HFF-Myc (cell line): Measurements from ENCODE around the gene SCT.

Experiments
- DNase-seq: peaks from one replicate; pipeline ENCODE4 v3.0.0-alpha.2; 2011; ENCODE audit warnings: low read depth; ENCODE audit errors: extremely low read depth
- H3K4me3 ChIP-seq: replicated peaks from 2 replicates; pipeline ENCODE4 v1.5.1; 2011; ENCODE audit warnings: low read depth, mild to moderate bottlenecking, control low read depth, low read length
- CTCF ChIP-seq: IDR thresholded peaks from 2 replicates; pipeline ENCODE4 v1.5.1; 2012; ENCODE audit warnings: mild to moderate bottlenecking, low read depth, low read length, control low read depth; ENCODE audit errors: missing control alignments

The SCT gene

DNA sequence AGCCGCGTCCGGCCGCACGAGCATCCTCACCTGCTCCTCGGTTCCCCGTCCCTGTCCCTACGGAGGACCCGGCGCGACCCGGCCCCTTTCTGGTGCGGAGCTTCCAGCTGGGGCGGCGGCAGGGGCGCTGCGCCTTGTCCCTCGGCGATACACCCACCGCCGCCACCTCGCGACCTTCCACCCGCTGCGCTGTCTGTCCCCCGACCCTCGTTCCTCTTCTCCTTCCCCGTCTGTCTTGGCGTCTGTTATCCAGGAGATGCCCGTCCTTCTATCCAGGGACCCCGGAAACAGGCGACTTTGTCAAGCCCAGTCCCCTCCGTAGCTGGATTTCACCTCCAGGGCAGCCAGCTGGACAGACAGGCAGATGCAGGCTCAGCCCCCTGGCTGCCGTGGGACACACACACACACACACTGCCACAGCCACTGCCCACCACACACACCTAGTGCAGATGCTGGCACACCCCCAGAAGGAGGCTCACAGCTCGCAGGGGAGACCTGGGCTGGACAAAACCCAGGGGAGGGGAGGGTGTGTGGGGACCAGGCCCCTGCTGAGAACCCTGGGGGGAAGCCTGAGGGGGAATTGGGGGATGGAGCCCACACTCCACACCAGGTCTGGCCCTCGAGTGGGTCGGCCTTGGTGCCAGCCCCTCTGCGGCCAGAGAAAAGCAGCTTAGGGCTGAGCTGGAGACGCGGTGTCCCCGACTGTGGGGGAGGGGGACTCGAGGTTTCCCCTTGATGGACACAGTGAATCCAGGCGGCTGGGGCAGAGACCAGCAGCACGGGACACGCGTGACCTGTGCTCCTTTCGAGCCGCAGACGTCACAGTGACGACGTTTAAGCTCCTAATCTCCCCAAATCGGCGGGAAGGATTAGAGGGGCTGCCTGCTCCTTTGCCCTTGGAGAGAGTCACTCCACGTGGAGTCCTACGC is 10.9 kb upstream of the SCT start:
- TF ChIP-seq CTCF = no peak
- no peak for DNase-seq
- H3K4me3 ChIP-seq = no peak overlapping the region

GRCh38 chr11:637333-637592 is 10.3 kb upstream of the SCT start:
- H3K4me3 ChIP-seq = no peak overlapping the region
- no peak for TF ChIP-seq CTCF
- DNase-seq = no peak

GRCh38 chr11:636511-637332 is 9.7 kb upstream of the SCT start, which contains the start of gene DRD4:
DRD4 (plus strand) TSS chr11:637269; CDS start chr11:637305, 36 bp downstream.
- no peak for TF ChIP-seq CTCF
- no peak within 1 kb of the TSS for H3K4me3 ChIP-seq
- no peak for DNase-seq

- TF ChIP-seq CTCF = no peak
- no peak for DNase-seq
- no peak overlapping the region for H3K4me3 ChIP-seq
Observed at GRCh38 chr11:635945-636510, 9.0 kb upstream of the SCT start.

DNA sequence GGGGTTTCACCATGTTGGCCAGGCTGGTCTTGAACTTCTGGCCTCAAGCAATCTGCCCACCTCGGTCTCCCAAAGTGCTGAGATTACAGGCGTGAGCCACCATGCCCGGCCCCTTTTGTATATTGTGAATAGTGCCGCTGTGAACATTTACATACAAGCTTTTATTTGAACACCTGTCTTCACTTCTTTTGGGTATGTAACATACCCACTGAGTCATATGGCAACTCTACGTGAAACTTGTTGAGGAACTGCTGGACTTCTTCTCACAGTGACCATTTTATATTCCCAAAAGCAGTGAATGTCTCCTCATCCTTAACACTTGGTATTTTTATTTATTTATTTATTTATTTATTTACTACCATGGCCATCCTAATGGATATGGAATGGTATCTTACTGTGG is 3.9 kb upstream of the SCT start:
- no peak for DNase-seq
- TF ChIP-seq CTCF = no peak
- no peak overlapping the region for H3K4me3 ChIP-seq

- no peak for TF ChIP-seq CTCF
- no peak for DNase-seq
- no peak overlapping the region for H3K4me3 ChIP-seq
Observed at GRCh38 chr11:629237-629583, 2.2 kb upstream of the SCT start.
